ENCODE measurements around the gene HDAC4. TPM values are rescaled to one million over a fixed set of nuclear protein-coding genes. Genes with fewer than 3 reads are reported as not detected.

Gene HDAC4
- total RNA-seq, 2 experiments from 2014 or later = 30.0 to 35.8 TPM

DNA sequence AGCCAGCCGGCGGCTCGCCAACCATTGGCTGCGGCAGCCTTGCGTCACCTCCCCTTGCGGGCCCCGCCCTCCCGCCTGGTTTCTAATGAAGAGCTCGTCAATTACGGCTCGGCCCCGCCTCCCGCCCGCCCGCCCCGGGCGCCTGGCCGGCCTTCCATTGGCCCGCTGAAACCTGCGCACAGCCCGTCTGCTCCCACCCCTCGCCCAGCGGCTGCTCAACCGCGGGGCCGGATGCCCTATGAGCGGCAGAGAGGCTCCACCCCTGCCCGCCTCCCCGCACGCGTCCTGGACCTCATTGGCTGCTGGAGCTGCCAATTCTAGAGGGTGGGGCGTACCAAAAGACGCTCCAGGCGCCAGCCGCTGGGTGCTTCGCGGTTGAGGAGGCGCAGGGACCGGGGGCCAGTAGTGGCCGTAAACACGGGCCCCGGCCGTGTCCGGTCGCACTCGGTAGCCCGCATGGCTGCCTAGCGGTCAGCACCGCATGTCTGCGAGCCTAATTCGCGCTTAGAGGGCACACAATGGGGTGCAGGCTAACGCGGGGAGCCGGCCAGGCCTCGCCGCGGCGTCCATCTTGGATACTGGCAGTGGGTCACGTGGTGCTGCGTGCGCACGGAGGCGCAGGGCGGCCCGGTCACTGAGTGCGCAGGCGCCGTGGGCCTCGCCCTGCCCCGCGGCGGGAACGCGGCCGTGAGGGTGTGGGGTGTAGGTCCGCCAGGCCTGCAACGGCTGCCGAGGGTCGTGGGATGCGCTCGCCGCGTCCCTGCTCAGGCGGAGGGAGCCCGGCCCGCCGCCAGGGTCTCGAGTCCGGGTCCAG lies 454 bp upstream of the HDAC4 start:
- intact Hi-C loops (cut with micrococcal nuclease) = loop anchor here (1.0 to 10.0 kb wide), 5 partner anchors 20 to 1164 kb away; partner anchors contain the start of genes DUSP28, NDUFA10 and RNPEPL1
- Mint-ChIP-seq H3K27me3 (no peaks in the 10 kb centered on the region), H3K4me3 (peak overlapping the region; percentile 89), H3K27ac (peak overlapping the region; percentile 97), H3K4me1 (ENCODE audit: low read depth) (peaks cover 35% of the 10 kb centered on the region), H3K36me3 (peaks cover 5% of the 10 kb centered on the region), H3K9me3 (no peaks in the 10 kb centered on the region)
- CTCF ChIA-PET = interaction anchor here (0.6 to 0.8 kb wide), 3 partner anchors 20 to 620 kb away, joined by 3 to 5 read pairs (median 4); no protein-coding TSS in a partner anchor
- POLR2A ChIA-PET = interaction anchor here (0.6 to 1.3 kb wide), 19 partner anchors 9 to 545 kb away, joined by 3 to 16 read pairs (median 3); no protein-coding TSS in a partner anchor
- peak; percentile 99 for DNase-seq

DNA sequence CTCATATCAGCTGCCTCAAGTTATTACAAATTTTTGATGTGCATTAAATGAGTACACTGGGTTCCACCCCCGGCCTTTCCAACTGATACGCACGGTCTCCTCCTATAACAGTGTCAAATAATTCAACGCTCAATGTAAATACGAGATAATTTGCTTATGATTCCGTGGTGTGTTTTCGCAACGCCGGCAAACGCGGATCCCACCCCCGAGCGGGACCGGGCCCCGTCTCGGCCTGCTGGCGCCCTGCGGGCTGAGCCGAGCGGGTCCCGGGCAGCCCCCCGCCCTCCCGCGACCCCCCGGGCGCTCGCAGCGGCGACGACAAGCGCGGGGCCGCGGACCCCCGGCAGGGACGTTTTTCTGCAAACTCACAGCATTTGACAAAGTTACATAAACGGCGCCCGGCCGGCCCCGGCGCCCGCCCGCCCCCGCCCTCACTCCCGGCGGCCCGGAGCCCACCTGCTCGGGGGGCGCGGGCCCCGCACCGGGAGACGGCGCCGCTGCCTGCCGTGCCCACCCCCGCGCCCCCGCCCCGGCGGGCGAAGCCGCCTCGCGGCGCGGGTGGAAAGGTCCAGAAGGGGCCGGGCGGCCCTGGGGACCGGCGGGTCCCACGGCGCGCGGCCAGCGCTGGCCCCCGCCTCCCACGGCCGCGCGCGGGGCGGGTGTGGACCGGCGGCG lies 762 bp downstream of the HDAC4 start:
- Mint-ChIP-seq H3K27me3 (no peaks in the 10 kb centered on the region), H3K27ac (peak overlapping the region; percentile 76), H3K36me3 (peaks cover 5% of the 10 kb centered on the region), H3K4me3 (peak overlapping the region; percentile 87), H3K9me3 (no peaks in the 10 kb centered on the region), H3K4me1 (ENCODE audit: low read depth) (peaks cover 35% of the 10 kb centered on the region)
- ChIA-PET POLR2A (interaction anchor here (3.2 kb wide), 1 partner anchor 19 kb away, joined by 19 read pairs; no protein-coding TSS in a partner anchor), CTCF (interaction anchor here (1.2 kb wide), 1 partner anchor 133 kb away, joined by 6 read pairs; no protein-coding TSS in a partner anchor)
- intact Hi-C loops (cut with micrococcal nuclease) = loop anchor here (2.0 to 10.0 kb wide), 4 partner anchors 135 to 1165 kb away; partner anchors contain the start of genes DUSP28, NDUFA10 and RNPEPL1
- peak; percentile 67 for DNase-seq

DNA sequence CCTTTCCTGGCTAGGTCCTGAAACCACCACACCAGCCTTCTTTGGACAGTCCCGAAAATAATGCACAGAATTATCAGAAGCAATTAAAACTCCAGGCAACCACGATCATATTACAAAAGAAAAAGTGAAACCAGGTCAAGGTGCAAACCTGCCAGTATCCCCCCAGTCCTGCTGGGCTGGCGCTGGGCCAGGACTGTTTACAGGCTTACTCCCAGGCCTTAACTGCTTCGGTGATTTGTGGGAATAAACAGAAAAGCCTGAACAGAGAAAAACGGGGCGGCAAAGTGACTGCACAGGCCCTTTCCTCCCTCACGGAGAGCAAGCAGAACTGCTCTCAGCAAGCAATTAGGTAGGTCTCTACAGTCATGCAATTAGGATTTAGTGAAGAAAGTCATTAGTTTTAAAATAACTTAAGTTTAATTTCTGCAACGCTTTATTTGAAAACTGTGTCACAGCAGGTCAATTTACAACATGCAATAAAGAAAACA lies 1.3 kb downstream of the HDAC4 start:
- intact Hi-C loops (cut with micrococcal nuclease) = loop anchor here (10.0 kb wide), 1 partner anchor 255 kb away; no protein-coding TSS in a partner anchor
- CTCF ChIA-PET = interaction anchor here (1.2 to 1.7 kb wide), 2 partner anchors 18 to 132 kb away, joined by 5 to 6 read pairs; no protein-coding TSS in a partner anchor
- Mint-ChIP-seq H3K27ac (peak overlapping the region; percentile 76), H3K4me1 (ENCODE audit: low read depth) (peaks cover 35% of the 10 kb centered on the region), H3K9me3 (no peaks in the 10 kb centered on the region), H3K36me3 (peaks cover 5% of the 10 kb centered on the region), H3K27me3 (no peaks in the 10 kb centered on the region), H3K4me3 (peak overlapping the region; percentile 87)
- POLR2A ChIA-PET = interaction anchor here (3.2 kb wide), 1 partner anchor 18 kb away, joined by 19 read pairs; no protein-coding TSS in a partner anchor
- DNase-seq = peak; percentile 43

DNA sequence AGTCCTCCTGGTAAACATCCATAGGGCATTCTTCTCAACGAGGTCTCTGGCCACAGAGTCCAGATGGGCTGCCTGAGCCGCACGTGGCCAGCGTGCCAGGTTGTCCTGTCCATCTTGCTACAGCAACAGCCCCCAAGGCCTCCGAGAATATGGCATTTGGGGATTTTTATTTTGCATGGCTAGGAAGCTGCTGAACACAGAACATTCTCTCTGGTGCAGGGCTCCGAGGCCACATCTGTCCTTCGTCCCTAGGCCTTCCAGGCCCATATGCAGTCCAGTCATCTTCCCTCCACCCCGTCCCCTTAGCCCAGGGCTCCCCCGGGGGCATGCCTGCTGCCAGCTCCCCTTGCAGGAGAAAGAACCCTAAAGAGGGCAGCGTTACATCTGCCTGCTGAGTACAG lies 2.3 kb downstream of the HDAC4 start:
- no peak for DNase-seq
- no peaks in the 10 kb centered on the region for H3K27me3 Mint-ChIP-seq
- ChIA-PET CTCF (interaction anchor here (0.6 to 1.7 kb wide), 3 partner anchors 18 to 131 kb away, joined by 3 to 6 read pairs (median 5); no protein-coding TSS in a partner anchor), POLR2A (interaction anchor here (0.6 to 3.2 kb wide), 3 partner anchors 17 to 500 kb away, joined by 3 to 19 read pairs (median 4); no protein-coding TSS in a partner anchor)
- peaks cover 5% of the 10 kb centered on the region for H3K36me3 Mint-ChIP-seq
- H3K27ac Mint-ChIP-seq = no peak overlapping the region
- H3K9me3 Mint-ChIP-seq = no peaks in the 10 kb centered on the region
- H3K4me3 Mint-ChIP-seq = peak overlapping the region; percentile 3
- H3K4me1 Mint-ChIP-seq (ENCODE audit: low read depth) = peaks cover 39% of the 10 kb centered on the region
- intact Hi-C loops (cut with micrococcal nuclease) = loop anchor here (10.0 kb wide), 1 partner anchor 254 kb away; no protein-coding TSS in a partner anchor

DNA sequence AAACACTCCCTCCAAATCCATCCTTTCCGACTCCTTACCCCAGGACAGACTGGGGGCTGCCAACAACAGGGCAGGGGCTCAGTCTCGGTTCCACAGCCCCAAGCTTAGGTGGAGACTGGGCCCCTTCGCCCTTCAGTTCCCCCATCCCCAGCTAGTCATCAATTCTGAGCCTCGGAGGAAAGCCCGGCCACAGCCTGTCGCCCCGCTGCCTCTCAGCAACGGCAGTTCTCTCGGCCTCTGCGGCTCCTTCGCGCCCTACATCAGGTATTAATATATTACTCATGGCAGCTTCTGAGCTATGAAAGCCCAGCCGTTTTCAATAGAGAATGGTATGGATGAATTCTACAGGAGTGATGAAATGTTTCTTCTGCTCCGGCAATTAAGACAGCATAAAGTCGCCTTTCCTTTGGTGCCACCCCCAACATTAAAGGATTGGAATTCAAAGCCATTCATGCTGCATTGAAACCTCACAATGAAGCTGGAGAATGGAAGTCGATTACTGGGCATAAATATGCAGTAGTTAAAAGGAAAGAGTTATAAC lies 2.8 kb downstream of the HDAC4 start:
- no peaks in the 10 kb centered on the region for H3K9me3 Mint-ChIP-seq
- ChIA-PET CTCF (interaction anchor here (0.6 to 1.7 kb wide), 2 partner anchors 17 to 41 kb away, joined by 3 to 5 read pairs; no protein-coding TSS in a partner anchor), POLR2A (interaction anchor here (0.6 to 3.2 kb wide), 2 partner anchors 17 to 134 kb away, joined by 3 to 19 read pairs; no protein-coding TSS in a partner anchor)
- no peak overlapping the region for H3K27ac Mint-ChIP-seq
- no peak overlapping the region for H3K4me3 Mint-ChIP-seq
- intact Hi-C loops (cut with micrococcal nuclease) = loop anchor here (10.0 kb wide), 1 partner anchor 253 kb away; no protein-coding TSS in a partner anchor
- no peaks in the 10 kb centered on the region for H3K27me3 Mint-ChIP-seq
- no peak for DNase-seq
- peaks cover 40% of the 10 kb centered on the region for H3K4me1 Mint-ChIP-seq (ENCODE audit: low read depth)
- peaks cover 5% of the 10 kb centered on the region for H3K36me3 Mint-ChIP-seq

DNA sequence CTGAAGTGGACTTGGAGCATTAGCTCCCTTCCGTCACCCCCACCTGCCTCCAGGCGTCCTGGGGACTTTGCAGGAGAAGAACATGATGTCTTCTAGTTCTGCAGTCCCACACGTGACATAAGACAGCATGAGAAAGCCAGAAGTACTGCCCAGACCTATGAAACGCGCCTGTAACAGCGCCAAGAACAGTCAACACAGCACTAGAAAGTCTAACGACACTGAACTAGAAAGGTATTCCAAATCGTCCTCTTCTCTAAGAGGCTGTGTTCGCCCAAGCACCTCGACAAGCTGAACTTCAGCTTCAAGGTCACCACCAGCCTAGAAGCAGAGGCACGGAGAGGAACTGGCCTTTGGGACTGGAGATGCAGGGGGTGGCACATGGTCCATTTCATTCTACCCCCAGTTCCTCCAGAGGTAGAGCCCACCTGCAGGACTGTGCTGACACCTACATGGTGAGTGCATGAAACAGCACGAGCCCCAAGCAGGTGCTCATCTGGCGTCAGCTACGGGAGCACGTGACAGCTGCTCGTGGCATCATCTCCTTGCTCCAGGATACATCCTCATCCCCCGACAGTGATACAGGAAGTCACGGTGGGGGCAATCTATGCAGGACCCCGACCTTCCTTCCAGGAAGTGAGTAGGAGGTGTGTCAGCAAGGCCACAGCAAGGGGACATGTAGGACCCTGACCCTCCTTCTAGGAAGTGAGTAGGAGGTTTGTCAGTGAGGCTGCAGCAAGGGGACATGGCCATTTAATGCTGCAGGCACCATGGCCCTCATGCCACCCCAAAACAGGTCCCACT lies 3.7 kb downstream of the HDAC4 start:
- ChIA-PET POLR2A (interaction anchor here (3.2 kb wide), 1 partner anchor 16 kb away, joined by 19 read pairs; no protein-coding TSS in a partner anchor), CTCF (interaction anchor here (1.5 kb wide), 1 partner anchor 103 kb away, joined by 4 read pairs; no protein-coding TSS in a partner anchor)
- DNase-seq = peak; percentile 46
- Mint-ChIP-seq H3K36me3 (peaks cover 5% of the 10 kb centered on the region), H3K9me3 (no peaks in the 10 kb centered on the region), H3K27me3 (no peaks in the 10 kb centered on the region), H3K27ac (no peak overlapping the region), H3K4me3 (no peak overlapping the region), H3K4me1 (ENCODE audit: low read depth) (peaks cover 30% of the 10 kb centered on the region)
- intact Hi-C loops (cut with micrococcal nuclease) = loop anchor here (10.0 kb wide), 1 partner anchor 252 kb away; no protein-coding TSS in a partner anchor

DNA sequence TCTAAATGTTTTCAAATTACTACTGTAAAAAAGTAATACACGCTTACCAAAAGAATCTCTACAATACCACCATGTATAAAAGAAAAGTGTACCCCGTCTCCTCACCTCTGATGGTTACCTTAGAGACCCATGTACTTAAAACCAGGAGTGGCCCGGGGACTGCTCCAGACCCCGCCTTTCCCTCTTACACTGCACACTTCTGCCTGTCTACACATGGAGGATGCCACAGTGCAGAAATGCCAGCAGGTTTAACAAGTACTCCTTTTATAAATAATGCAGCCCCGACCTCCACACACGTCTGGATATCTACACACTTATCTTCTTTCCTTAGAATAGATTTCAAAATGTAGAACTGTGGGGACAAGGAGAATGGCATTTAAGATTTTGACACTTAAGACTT lies 5.3 kb downstream of the HDAC4 start:
- CTCF ChIA-PET = no interaction called here
- POLR2A ChIA-PET = no interaction called here
- intact Hi-C loops (cut with micrococcal nuclease) = loop anchor here (10.0 kb wide), 1 partner anchor 251 kb away; no protein-coding TSS in a partner anchor
- H3K27ac Mint-ChIP-seq = no peak overlapping the region
- no peaks in the 10 kb centered on the region for H3K27me3 Mint-ChIP-seq
- H3K4me3 Mint-ChIP-seq = no peak overlapping the region
- H3K9me3 Mint-ChIP-seq = no peaks in the 10 kb centered on the region
- H3K4me1 Mint-ChIP-seq (ENCODE audit: low read depth) = peaks cover 28% of the 10 kb centered on the region
- H3K36me3 Mint-ChIP-seq = peaks cover 2% of the 10 kb centered on the region
- DNase-seq = peak; percentile 2

DNA sequence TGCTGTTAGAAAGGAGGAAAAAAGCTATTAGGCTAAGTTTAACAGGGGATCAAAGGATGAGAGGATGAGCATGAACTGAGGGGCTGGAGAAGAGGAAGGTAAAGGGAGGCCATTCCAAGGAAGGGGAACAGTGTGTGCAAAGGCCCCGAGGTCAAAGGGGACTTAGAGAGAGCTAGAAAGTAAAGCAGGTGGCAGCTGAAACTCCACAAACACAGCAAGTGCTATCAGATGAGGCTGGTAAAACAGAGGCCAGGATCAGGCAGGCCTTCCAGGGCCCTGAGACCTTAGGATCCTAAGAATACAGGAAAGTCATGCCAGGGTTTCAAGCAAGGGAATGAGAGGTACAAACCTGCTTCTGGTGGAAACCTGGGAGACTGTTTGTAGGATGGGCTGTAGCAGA lies 5.8 kb downstream of the HDAC4 start:
- Mint-ChIP-seq H3K4me3 (no peak overlapping the region), H3K36me3 (peaks cover 5% of the 10 kb centered on the region), H3K4me1 (ENCODE audit: low read depth) (peaks cover 28% of the 10 kb centered on the region), H3K27me3 (no peaks in the 10 kb centered on the region), H3K27ac (no peak overlapping the region), H3K9me3 (no peaks in the 10 kb centered on the region)
- peak; percentile 0 for DNase-seq
- CTCF ChIA-PET = no interaction called here
- intact Hi-C loops (cut with micrococcal nuclease) = loop anchor here (10.0 kb wide), 1 partner anchor 250 kb away; no protein-coding TSS in a partner anchor
- POLR2A ChIA-PET = interaction anchor here (0.6 kb wide), 1 partner anchor 8 kb away, joined by 3 read pairs; no protein-coding TSS in a partner anchor

DNA sequence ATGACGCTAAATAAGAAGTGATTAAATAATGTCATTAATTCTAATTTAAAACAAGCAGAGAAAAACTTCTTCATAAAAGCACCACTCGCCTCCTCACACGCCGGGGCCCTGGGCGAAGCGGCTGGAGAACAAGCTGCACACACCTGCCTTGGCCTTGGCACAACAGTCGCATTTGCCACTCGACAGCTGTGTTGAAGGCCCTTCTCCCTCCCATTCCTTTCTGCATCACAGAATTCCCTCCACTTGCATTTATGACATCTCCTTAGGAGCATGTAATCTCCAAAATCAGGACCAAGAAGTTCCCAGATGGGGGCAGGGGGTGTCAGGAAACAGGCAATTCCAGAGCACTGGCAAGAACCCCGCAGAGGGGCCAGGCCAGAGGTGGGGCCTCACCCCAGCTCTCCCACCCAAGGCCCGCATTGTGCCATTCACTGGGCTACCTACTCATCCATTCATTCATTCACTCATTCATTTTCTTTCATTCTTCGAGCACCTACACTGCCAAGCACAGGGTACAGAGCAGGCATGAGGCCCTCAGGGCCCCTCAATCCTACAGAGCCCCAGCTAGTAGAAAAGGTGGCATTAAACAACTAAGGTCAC lies 6.4 kb downstream of the HDAC4 start:
- no peak overlapping the region for H3K4me3 Mint-ChIP-seq
- H3K27me3 Mint-ChIP-seq = no peaks in the 10 kb centered on the region
- H3K27ac Mint-ChIP-seq = no peak overlapping the region
- H3K36me3 Mint-ChIP-seq = peaks cover 7% of the 10 kb centered on the region
- ChIA-PET CTCF (no interaction called here), POLR2A (interaction anchor here (0.6 kb wide), 1 partner anchor 9 kb away, joined by 3 read pairs; no protein-coding TSS in a partner anchor)
- no peaks in the 10 kb centered on the region for H3K9me3 Mint-ChIP-seq
- peaks cover 26% of the 10 kb centered on the region for H3K4me1 Mint-ChIP-seq (ENCODE audit: low read depth)
- intact Hi-C loops (cut with micrococcal nuclease) = loop anchor here (10.0 kb wide), 1 partner anchor 250 kb away; no protein-coding TSS in a partner anchor
- no peak for DNase-seq

DNA sequence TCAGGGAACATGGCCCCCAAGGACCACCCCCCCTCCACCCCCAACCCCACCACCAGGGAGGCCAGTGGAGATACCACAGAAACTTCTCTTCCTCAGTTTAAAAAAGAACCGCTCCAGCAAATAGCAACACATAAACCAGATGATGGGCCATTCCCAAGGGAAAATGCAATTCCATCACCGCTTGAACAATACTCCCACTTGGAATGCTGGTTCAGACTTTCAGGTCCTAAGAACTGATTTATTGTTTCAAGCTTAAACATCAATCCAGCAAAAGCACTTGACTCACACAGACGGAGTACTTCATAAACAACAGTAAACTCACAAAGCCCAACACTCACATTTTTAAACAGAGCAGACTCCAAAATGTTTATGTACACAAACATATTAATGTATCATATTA lies 6.9 kb downstream of the HDAC4 start:
- Mint-ChIP-seq H3K27ac (no peak overlapping the region), H3K9me3 (no peaks in the 10 kb centered on the region), H3K4me1 (ENCODE audit: low read depth) (peaks cover 23% of the 10 kb centered on the region), H3K27me3 (no peaks in the 10 kb centered on the region), H3K4me3 (no peak overlapping the region), H3K36me3 (peaks cover 11% of the 10 kb centered on the region)
- ChIA-PET POLR2A (no interaction called here), CTCF (no interaction called here)
- no peak for DNase-seq
- intact Hi-C loops (cut with micrococcal nuclease) = loop anchor here (10.0 kb wide), 1 partner anchor 249 kb away; no protein-coding TSS in a partner anchor

All from activated CD4-positive, alpha-beta memory T cell treated with anti-CD3 and anti-CD28 coated beads for 36 hours (primary cell).